A673 (cell line): ENCODE data around the gene RSPH1.

Experiments
- EZH2 ChIP-seq: fragments of 200-600 bp; sonication (generic); IDR thresholded peaks from 2 replicates; pipeline ENCODE4 v1.6.1; 2017; ENCODE audit warnings: borderline replicate concordance, low read depth, mild to moderate bottlenecking, mixed read lengths, antibody characterized with exemption, low read length; ENCODE audit not compliant: poor library complexity, severe bottlenecking
- TF ChIP-seq, protein P1 (sequence below): fragments of 300-800, 200-600 bp; sonication (generic); conservative IDR thresholded peaks from 2 replicates; pipeline ENCODE4 v1.5.1; 2017; ENCODE audit warnings: low read depth, mild to moderate bottlenecking, antibody characterized with exemption, low read length, moderate library complexity, mixed read lengths

GRCh38 chr21:42522271-42522670 is 26.2 kb upstream of the RSPH1 start:
- TF ChIP-seq, protein P1, sequence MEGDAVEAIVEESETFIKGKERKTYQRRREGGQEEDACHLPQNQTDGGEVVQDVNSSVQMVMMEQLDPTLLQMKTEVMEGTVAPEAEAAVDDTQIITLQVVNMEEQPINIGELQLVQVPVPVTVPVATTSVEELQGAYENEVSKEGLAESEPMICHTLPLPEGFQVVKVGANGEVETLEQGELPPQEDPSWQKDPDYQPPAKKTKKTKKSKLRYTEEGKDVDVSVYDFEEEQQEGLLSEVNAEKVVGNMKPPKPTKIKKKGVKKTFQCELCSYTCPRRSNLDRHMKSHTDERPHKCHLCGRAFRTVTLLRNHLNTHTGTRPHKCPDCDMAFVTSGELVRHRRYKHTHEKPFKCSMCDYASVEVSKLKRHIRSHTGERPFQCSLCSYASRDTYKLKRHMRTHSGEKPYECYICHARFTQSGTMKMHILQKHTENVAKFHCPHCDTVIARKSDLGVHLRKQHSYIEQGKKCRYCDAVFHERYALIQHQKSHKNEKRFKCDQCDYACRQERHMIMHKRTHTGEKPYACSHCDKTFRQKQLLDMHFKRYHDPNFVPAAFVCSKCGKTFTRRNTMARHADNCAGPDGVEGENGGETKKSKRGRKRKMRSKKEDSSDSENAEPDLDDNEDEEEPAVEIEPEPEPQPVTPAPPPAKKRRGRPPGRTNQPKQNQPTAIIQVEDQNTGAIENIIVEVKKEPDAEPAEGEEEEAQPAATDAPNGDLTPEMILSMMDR: no peak
- TF ChIP-seq EZH2: no peak
